ENCODE data around the gene RIC1.

RIC1 gene

DNA sequence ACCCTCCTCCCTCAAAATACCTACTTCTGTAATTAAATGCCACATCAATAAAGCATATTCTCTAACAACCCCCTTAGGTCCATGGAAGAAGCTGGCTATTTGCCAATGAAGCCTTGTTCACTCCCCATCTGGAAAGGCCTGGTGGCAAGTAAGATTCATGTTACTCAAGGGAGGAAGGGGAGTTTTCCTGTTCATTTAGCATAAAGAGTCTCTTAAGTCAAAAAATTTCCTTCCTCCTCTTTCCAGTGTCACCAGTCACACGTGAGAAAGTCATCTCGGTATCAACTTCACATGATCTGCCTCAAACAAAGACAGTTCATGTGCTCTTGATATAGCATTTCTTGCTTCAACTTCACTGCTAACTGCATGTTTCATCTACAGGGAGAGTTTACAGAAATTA lies 32.7 kb upstream of the RIC1 start:
- TF ChIP-seq FOXP2 (optimal IDR thresholded peaks at IDR 0.05; ENCODE audit: borderline replicate concordance, extremely low read depth, extremely low read length, insufficient read depth) (no peak), SIN3A (IDR thresholded peaks at IDR 0.05; ENCODE audit: borderline replicate concordance, insufficient read depth, low read length) (no peak), POLR2AphosphoS5 (IDR thresholded peaks at IDR 0.05; ENCODE audit: low read depth, low read length) (no peak), TAF1 (IDR thresholded peaks at IDR 0.05; ENCODE audit: borderline replicate concordance, insufficient read depth, low read length) (no peak)
- TF ChIP-seq, protein P1, sequence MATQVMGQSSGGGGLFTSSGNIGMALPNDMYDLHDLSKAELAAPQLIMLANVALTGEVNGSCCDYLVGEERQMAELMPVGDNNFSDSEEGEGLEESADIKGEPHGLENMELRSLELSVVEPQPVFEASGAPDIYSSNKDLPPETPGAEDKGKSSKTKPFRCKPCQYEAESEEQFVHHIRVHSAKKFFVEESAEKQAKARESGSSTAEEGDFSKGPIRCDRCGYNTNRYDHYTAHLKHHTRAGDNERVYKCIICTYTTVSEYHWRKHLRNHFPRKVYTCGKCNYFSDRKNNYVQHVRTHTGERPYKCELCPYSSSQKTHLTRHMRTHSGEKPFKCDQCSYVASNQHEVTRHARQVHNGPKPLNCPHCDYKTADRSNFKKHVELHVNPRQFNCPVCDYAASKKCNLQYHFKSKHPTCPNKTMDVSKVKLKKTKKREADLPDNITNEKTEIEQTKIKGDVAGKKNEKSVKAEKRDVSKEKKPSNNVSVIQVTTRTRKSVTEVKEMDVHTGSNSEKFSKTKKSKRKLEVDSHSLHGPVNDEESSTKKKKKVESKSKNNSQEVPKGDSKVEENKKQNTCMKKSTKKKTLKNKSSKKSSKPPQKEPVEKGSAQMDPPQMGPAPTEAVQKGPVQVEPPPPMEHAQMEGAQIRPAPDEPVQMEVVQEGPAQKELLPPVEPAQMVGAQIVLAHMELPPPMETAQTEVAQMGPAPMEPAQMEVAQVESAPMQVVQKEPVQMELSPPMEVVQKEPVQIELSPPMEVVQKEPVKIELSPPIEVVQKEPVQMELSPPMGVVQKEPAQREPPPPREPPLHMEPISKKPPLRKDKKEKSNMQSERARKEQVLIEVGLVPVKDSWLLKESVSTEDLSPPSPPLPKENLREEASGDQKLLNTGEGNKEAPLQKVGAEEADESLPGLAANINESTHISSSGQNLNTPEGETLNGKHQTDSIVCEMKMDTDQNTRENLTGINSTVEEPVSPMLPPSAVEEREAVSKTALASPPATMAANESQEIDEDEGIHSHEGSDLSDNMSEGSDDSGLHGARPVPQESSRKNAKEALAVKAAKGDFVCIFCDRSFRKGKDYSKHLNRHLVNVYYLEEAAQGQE (IDR thresholded peaks at IDR 0.05; ENCODE audit: insufficient read depth in 1 of 2, low read depth in 2 of 2, low read length in 2 of 2), result no peak

GRCh38 chr9:5608298-5609225 lies 20.3 kb upstream of the RIC1 start:
- TF ChIP-seq TAF1 (IDR thresholded peaks at IDR 0.05; ENCODE audit: borderline replicate concordance, insufficient read depth, low read length) (no peak), SIN3A (IDR thresholded peaks at IDR 0.05; ENCODE audit: borderline replicate concordance, insufficient read depth, low read length) (no peak), POLR2AphosphoS5 (IDR thresholded peaks at IDR 0.05; ENCODE audit: low read depth, low read length) (no peak), FOXP2 (optimal IDR thresholded peaks at IDR 0.05; ENCODE audit: borderline replicate concordance, extremely low read depth, extremely low read length, insufficient read depth) (no peak)
- TF ChIP-seq, protein P1 (IDR thresholded peaks at IDR 0.05; ENCODE audit: insufficient read depth in 1 of 2, low read depth in 2 of 2, low read length in 2 of 2), result no peak

GRCh38 chr9:5609226-5609596 lies 19.7 kb upstream of the RIC1 start:
- no peak for TF ChIP-seq FOXP2 (optimal IDR thresholded peaks at IDR 0.05; ENCODE audit: borderline replicate concordance, extremely low read depth, extremely low read length, insufficient read depth)
- no peak for TF ChIP-seq SIN3A (IDR thresholded peaks at IDR 0.05; ENCODE audit: borderline replicate concordance, insufficient read depth, low read length)
- TF ChIP-seq TAF1 (IDR thresholded peaks at IDR 0.05; ENCODE audit: borderline replicate concordance, insufficient read depth, low read length), result no peak
- no peak for TF ChIP-seq POLR2AphosphoS5 (IDR thresholded peaks at IDR 0.05; ENCODE audit: low read depth, low read length)
- TF ChIP-seq, protein P1 (IDR thresholded peaks at IDR 0.05; ENCODE audit: insufficient read depth in 1 of 2, low read depth in 2 of 2, low read length in 2 of 2), result no peak

DNA sequence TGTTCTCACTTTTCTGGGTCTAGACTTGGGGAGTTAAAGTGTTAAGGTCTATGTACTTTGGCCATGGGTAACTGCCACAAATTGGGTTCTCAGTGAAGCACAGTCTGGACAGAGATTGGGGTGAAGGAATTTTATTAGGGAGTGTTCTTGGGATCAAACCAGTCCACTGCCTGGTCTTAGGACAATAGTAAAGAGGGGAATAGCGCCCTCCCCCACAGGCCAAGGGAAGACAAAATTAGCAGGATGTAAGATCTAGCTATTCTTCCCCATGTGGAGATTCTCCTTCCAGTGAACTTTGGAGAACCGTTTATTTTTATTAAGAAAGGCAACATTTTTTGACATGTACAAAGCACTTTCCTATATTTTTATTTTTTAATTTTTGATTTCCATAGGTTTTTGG lies 18.4 kb upstream of the RIC1 start:
- TF ChIP-seq TAF1 (IDR thresholded peaks at IDR 0.05; ENCODE audit: borderline replicate concordance, insufficient read depth, low read length) (no peak), POLR2AphosphoS5 (IDR thresholded peaks at IDR 0.05; ENCODE audit: low read depth, low read length) (no peak), FOXP2 (optimal IDR thresholded peaks at IDR 0.05; ENCODE audit: borderline replicate concordance, extremely low read depth, extremely low read length, insufficient read depth) (no peak), SIN3A (IDR thresholded peaks at IDR 0.05; ENCODE audit: borderline replicate concordance, insufficient read depth, low read length) (no peak)
- TF ChIP-seq, protein P1 (IDR thresholded peaks at IDR 0.05; ENCODE audit: insufficient read depth in 1 of 2, low read depth in 2 of 2, low read length in 2 of 2), result no peak

All from PFSK-1 (cell line).